Keratinocyte (primary cell): ENCODE data around the gene TMEM220. TPM values are rescaled to one million over a fixed set of nuclear protein-coding genes. Genes with fewer than 3 reads are reported as not detected.
A peak's percentile ranks its signal among the peaks of the same experiment; 100 is the strongest.
"Not testable (repeated sequence)": the region's sequence is repeated elsewhere in the genome, so short reads cannot be mapped to it uniquely, and the experiment has no call there.

Experiments used
- DNase-seq: peaks from one replicate; pipeline ENCODE4 v3.0.0-alpha.2; 2011; ENCODE audit warnings: low read depth, missing footprints, low spot score
- FAIRE-seq: peaks from 2 replicates; lab custom pipeline; 2011; peaks lifted over from hg19 to GRCh38; lab: Jason Lieb, UNC
- H2AFZ ChIP-seq: 2 replicates; pipeline ENCODE4 v1.6.0; 2012; ENCODE audit warnings: low read length, control low read depth, inconsistent platforms; ENCODE audit not compliant: control insufficient read depth
- H3K27ac ChIP-seq: 2 replicates; pipeline ENCODE4 v1.5.1; 2011; ENCODE audit warnings: low read length; ENCODE audit not compliant: control insufficient read depth, insufficient read depth
- H3K27me3 ChIP-seq: 3 replicates; pipeline ENCODE4 v1.6.0; 2011; ENCODE audit warnings: low read length; ENCODE audit not compliant: control insufficient read depth, insufficient read depth; ENCODE audit errors: extremely low read depth
- H3K36me3 ChIP-seq, 2 experiments: 2 replicates in 1 of 2; 3 replicates in 1 of 2; pipeline ENCODE4 v1.5.1; 2011; ENCODE audit warnings: low read length in 2 of 2, mild to moderate bottlenecking in 1 of 2; ENCODE audit not compliant: control insufficient read depth in 2 of 2, insufficient read depth in 2 of 2; ENCODE audit errors: extremely low read depth in 1 of 2
- H3K4me1 ChIP-seq: 3 replicates; pipeline ENCODE4 v1.5.1; 2011; ENCODE audit warnings: low read length; ENCODE audit not compliant: control insufficient read depth, insufficient read depth; ENCODE audit errors: extremely low read depth
- H3K4me2 ChIP-seq: 3 replicates; pipeline ENCODE4 v1.6.0; 2011; ENCODE audit warnings: low read depth, low read length; ENCODE audit not compliant: control insufficient read depth, insufficient read depth; ENCODE audit errors: extremely low read depth
- H3K4me3 ChIP-seq, 3 experiments: fragments of 200-600 bp in 1 of 3; sonication (generic) in 1 of 3; 2 replicates in 2 of 3; 3 replicates in 1 of 3; pipeline ENCODE4 v1.5.1; 2011 to 2016; ENCODE audit warnings: low read length in 3 of 3, mild to moderate bottlenecking in 3 of 3, control low read depth in 2 of 3, inconsistent platforms in 1 of 3, low read depth in 1 of 3, mixed read lengths in 1 of 3, mixed run types in 1 of 3, moderate library complexity in 1 of 3; ENCODE audit not compliant: control insufficient read depth in 2 of 3, insufficient read depth in 2 of 3; ENCODE audit errors: extremely low read depth in 1 of 3
- H3K79me2 ChIP-seq: 2 replicates; pipeline ENCODE4 v1.6.0; 2012; ENCODE audit warnings: low read length; ENCODE audit not compliant: control insufficient read depth, insufficient read depth
- H3K9ac ChIP-seq: 3 replicates; pipeline ENCODE4 v1.6.0; 2011; ENCODE audit warnings: low read length; ENCODE audit not compliant: control insufficient read depth, insufficient read depth; ENCODE audit errors: extremely low read depth
- H3K9me1 ChIP-seq: 3 replicates; pipeline ENCODE4 v1.6.0; 2011; ENCODE audit warnings: low read length; ENCODE audit not compliant: control insufficient read depth, insufficient read depth; ENCODE audit errors: extremely low read depth
- H3K9me3 ChIP-seq: 2 replicates; pipeline ENCODE4 v1.5.1; 2012; ENCODE audit warnings: low read depth, low read length; ENCODE audit not compliant: control insufficient read depth
- H4K20me1 ChIP-seq: 3 replicates; pipeline ENCODE4 v1.6.0; 2011; ENCODE audit warnings: low read length; ENCODE audit not compliant: control insufficient read depth, insufficient read depth; ENCODE audit errors: extremely low read depth
- CTCF ChIP-seq, 3 experiments: IDR thresholded peaks in 1 of 3; conservative IDR thresholded peaks in 1 of 3; optimal IDR thresholded peaks in 1 of 3; 2 replicates in 2 of 3; 3 replicates in 1 of 3; pipeline versions ENCODE3 to v1.5.1; 2011; ENCODE audit warnings: low read length in 3 of 3, mild to moderate bottlenecking in 3 of 3, moderate library complexity in 2 of 3, control low read depth in 1 of 3, inconsistent platforms in 1 of 3; ENCODE audit not compliant: insufficient read depth in 2 of 3; ENCODE audit errors: extremely low read depth in 1 of 3
- EZH2 ChIP-seq: IDR thresholded peaks from one replicate; pipeline ENCODE4 v1.6.1; 2012; ENCODE audit warnings: inconsistent platforms, mild to moderate bottlenecking, low read length, moderate library complexity
- dilution Hi-C: fragments of 300-500 bp; cut with MboI; formaldehyde crosslinking; loops from one replicate; pipeline ENCODE4 v1.7.0; 2020; ENCODE audit warnings: low sequenced_read_pairs; ENCODE audit not compliant: extremely low pct_ligation_motif_present
- polyA plus RNA-seq, 5 experiments: library from polyadenylated mRNA; depleted of rRNA in 3 of 5; stranded (reverse) in 3 of 5; stranded (forward) in 1 of 5; unstranded in 1 of 5; fragments of >200 nt; gene quantifications; 1 replicate in 1 of 5; 2 replicates in 3 of 5; 3 replicates in 1 of 5; pipeline versions ENCODE4 v1.2.1 to v1.2.3, GENCODE V29; 2011 to 2012; ENCODE audit warnings: missing spikeins in 2 of 5, low read depth in 1 of 5, low replicate concordance in 1 of 5

Gene TMEM220
- polyA plus RNA-seq, 1 donor (not counting 4 experiments of a cell fraction or from before 2014, with no cell fraction given): 3.3 TPM

DNA sequence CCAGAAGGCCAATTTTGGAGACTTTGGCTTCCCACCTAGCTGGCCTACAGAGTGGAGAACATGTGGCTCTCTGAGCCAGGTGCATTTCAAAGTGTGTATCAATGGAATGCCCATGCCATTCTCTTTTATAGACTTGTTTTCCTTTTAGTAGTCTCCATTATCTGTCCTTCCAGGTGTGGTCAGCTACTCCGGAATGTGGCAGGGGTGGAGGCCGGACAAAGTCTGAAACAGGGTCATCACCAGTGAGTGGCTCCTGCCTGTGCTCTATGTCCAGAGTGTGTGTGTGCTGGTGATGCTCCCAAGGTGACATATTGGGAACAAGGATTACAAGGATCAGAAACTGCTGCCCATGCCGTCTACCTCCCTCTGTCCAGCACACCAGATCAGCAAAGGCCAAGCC, 3.8 kb upstream of the TMEM220 start:
- no peaks in the 10 kb centered on the region for H4K20me1 ChIP-seq
- H3K4me1 ChIP-seq: peaks cover 5% of the 10 kb centered on the region
- FAIRE-seq (no peak), DNase-seq (no peak)
- no peaks in the 10 kb centered on the region for H3K9me1 ChIP-seq
- dilution Hi-C loops: no loop called here
- no peak overlapping the region for H3K4me3 ChIP-seq
- H3K27ac ChIP-seq: no peak overlapping the region
- H3K36me3 ChIP-seq: no peaks in the 10 kb centered on the region
- no peak overlapping the region for H3K4me2 ChIP-seq
- TF ChIP-seq CTCF (optimal IDR thresholded peaks at IDR 0.05 in 1 of 3, IDR thresholded peaks at IDR 0.05 in 1 of 3, conservative IDR thresholded peaks at IDR 0.05 in 1 of 3; ENCODE audit: extremely low read depth in 1 of 3, insufficient read depth in 2 of 3, low read length in 3 of 3) (no peak), EZH2 (no peak)
- H3K27me3 ChIP-seq: no peaks in the 10 kb centered on the region
- no peak overlapping the region for H3K9ac ChIP-seq
- H3K79me2 ChIP-seq: no peaks in the 10 kb centered on the region
- H2AFZ ChIP-seq: no peak overlapping the region
- H3K9me3 ChIP-seq: no peaks in the 10 kb centered on the region

DNA sequence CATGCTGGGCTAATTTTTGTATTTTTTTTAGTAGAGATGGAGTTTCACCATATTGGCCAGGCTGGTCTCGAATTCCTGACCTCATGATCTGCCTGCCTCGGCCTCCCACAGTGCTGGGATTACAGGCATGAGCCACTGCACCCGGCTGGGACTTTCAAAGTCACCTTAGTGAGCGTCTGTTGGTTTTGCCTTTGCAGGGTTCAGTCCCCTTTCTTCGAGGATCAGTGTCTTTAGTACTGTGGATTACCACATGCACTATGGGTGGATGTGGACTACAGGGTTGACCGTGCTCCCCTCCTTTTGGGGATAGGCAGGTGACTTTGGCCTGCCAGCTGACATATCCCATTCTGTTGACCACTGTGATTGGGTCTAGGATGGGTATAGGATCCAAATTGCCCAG, 2.3 kb upstream of the TMEM220 start:
- H3K36me3 ChIP-seq, H3K27me3 ChIP-seq, H3K9ac ChIP-seq, dilution Hi-C loops, H3K27ac ChIP-seq, H3K4me1 ChIP-seq, H2AFZ ChIP-seq, H4K20me1 ChIP-seq, H3K79me2 ChIP-seq, H3K4me2 ChIP-seq, DNase-seq, H3K9me1 ChIP-seq, H3K9me3 ChIP-seq, FAIRE-seq, H3K4me3 ChIP-seq: not testable (repeated sequence)

GRCh38 chr17:10731408-10731879, 1.6 kb upstream of the TMEM220 start:
- H3K4me3 ChIP-seq: no peak overlapping the region
- TF ChIP-seq EZH2 (no peak), CTCF (optimal IDR thresholded peaks at IDR 0.05 in 1 of 3, IDR thresholded peaks at IDR 0.05 in 1 of 3, conservative IDR thresholded peaks at IDR 0.05 in 1 of 3; ENCODE audit: extremely low read depth in 1 of 3, insufficient read depth in 2 of 3, low read length in 3 of 3) (no peak)
- H3K4me1 ChIP-seq: peaks cover 5% of the 10 kb centered on the region
- dilution Hi-C loops: no loop called here
- H3K27ac ChIP-seq: no peak overlapping the region
- no peak overlapping the region for H2AFZ ChIP-seq
- FAIRE-seq: no peak
- H3K27me3 ChIP-seq: no peaks in the 10 kb centered on the region
- no peak overlapping the region for H3K9ac ChIP-seq
- DNase-seq: no peak
- no peaks in the 10 kb centered on the region for H3K9me3 ChIP-seq
- no peaks in the 10 kb centered on the region for H3K36me3 ChIP-seq
- no peaks in the 10 kb centered on the region for H4K20me1 ChIP-seq
- no peaks in the 10 kb centered on the region for H3K9me1 ChIP-seq
- H3K4me2 ChIP-seq: no peak overlapping the region
- no peaks in the 10 kb centered on the region for H3K79me2 ChIP-seq

DNA sequence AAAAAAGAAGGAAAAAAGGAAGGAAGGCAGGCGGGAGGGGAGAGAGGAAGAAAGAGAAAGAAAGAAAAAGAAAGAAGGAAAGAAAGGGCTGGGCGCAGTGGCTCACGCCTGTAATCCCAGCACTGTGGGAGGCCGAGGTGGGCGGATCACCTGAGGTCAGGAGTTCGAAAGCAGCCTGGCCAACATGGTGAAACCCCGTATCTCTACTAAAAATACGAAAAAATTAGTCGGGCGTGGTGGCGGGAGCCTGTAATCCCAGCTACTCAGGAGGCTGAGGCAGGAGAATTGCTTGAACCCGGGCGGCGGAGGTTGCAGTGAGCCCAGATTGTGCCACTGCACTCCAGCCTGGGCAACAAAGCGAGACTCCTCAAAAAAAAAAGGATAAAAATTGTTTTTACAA, 424 bp upstream of the TMEM220 start:
- peak overlapping the region; percentile 76 for H3K4me2 ChIP-seq
- H3K36me3 ChIP-seq, H3K79me2 ChIP-seq, DNase-seq, FAIRE-seq, H3K27me3 ChIP-seq, H3K9me1 ChIP-seq, H4K20me1 ChIP-seq, H3K9me3 ChIP-seq, H3K4me1 ChIP-seq, dilution Hi-C loops: not testable (repeated sequence)
- peak overlapping the region; percentile 84 for H2AFZ ChIP-seq
- H3K4me3 ChIP-seq: peak overlapping the region; percentile 36 to 65 (median 57)
- peak overlapping the region; percentile 41 for H3K27ac ChIP-seq
- H3K9ac ChIP-seq: peak overlapping the region; percentile 72
